Heart left ventricle (tissue), 16 donors: ENCODE data around the gene UQCC5. TPM values are rescaled to one million over a fixed set of nuclear protein-coding genes. Genes with fewer than 3 reads are reported as not detected.

Experiments
- ATAC-seq, 4 donors: fragments of 200-7000 bp; cut with Tn5 transposase; one replicate each; pipeline ENCODE4 v1.9.1; 2020 to 2022; ENCODE audit warnings: moderate library complexity in 4 of 4, mild to moderate bottlenecking in 3 of 4, moderate number of reproducible peaks in 1 of 4
- DNase-seq, 5 donors: peaks; one replicate each; pipeline ENCODE4 v3.0.0-alpha.2; 2020
- H3K27ac ChIP-seq, 12 donors: fragments of 200-600 bp; sonication (generic) in 4 of 12; one replicate each; pipeline versions ENCODE4 v1.5.0 to v1.8.0; 2016 to 2022; ENCODE audit warnings: mild to moderate bottlenecking in 2 of 12
- H3K27me3 ChIP-seq, 9 donors: fragments of 200-600 bp; sonication (generic) in 2 of 9; one replicate each; pipeline versions ENCODE4 v1.5.1 to v1.8.0; 2016 to 2022; ENCODE audit warnings: mild to moderate bottlenecking in 3 of 9
- H3K36me3 ChIP-seq, 9 donors: fragments of 200-600 bp; sonication (generic) in 2 of 9; one replicate each; pipeline versions ENCODE4 v1.5.0 to v1.8.0; 2018 to 2022; ENCODE audit warnings: mild to moderate bottlenecking in 2 of 9
- H3K4me1 ChIP-seq, 12 donors: fragments of 200-600 bp; sonication (generic) in 4 of 12; one replicate each; pipeline versions ENCODE4 v1.5.0 to v1.8.0; 2016 to 2022; ENCODE audit warnings: mild to moderate bottlenecking in 3 of 12
- H3K4me3 ChIP-seq, 12 donors: fragments of 200-600 bp; sonication (generic) in 4 of 12; one replicate each; pipeline versions ENCODE4 v1.5.0 to v1.8.0; 2017 to 2022; ENCODE audit warnings: mild to moderate bottlenecking in 9 of 12, moderate library complexity in 4 of 12
- H3K9me3 ChIP-seq, 12 donors: fragments of 200-600 bp; sonication (generic) in 4 of 12; one replicate each; pipeline versions ENCODE4 v1.5.0 to v1.8.0; 2016 to 2022; ENCODE audit warnings: mild to moderate bottlenecking in 1 of 12
- POLR2A ChIP-seq, 2 donors: fragments of 450-650 bp; IDR thresholded peaks; one replicate each; pipeline ENCODE4 v1.6.1; 2017; ENCODE audit warnings: antibody characterized with exemption in 2 of 2, mild to moderate bottlenecking in 2 of 2, moderate library complexity in 2 of 2
- WGBS, 4 donors: extraction: QIAGEN DNeasy Blood & Tissue Kit in 2 of 4; methylation state at CpG; one replicate each; pipeline versions ENCODE4 v1.1.5 to v1.1.7; 2013 to 2018; 5-methylcytosine and 5-hydroxymethylcytosine counted together
- intact Hi-C, 10 donors: fragments of 100-400 bp; cut with DNase I; formaldehyde crosslinking; loops; one replicate each; pipeline versions ENCODE4 v1.11.1 to v1.14.2; 2022
- polyA plus RNA-seq, 2 donors: library from polyadenylated mRNA; stranded (reverse); fragments of 200-250 nt; gene quantifications; one replicate each; pipeline ENCODE4 v1.2.3, GENCODE V29; 2013
- total RNA-seq, 9 donors: library from RNA; depleted of rRNA in 2 of 9; stranded (reverse); fragments of >200 nt in 2 of 9; fragmentation: NEBNext Ultra II Directional in 3 of 9; extraction: Animal tissue kit (Norgen Biotek cat#: 25700) in 3 of 9; gene quantifications; one replicate each; pipeline versions ENCODE4 v1.1.0 to v1.2.4, GENCODE V29; 2016 to 2023
- TF ChIP-seq, protein P1 (sequence below), 12 donors: fragments of 200-600 bp; sonication (generic) in 4 of 12; IDR thresholded peaks; one replicate each; pipeline versions ENCODE4 v1.5.0 to v1.8.0; 2018 to 2022; ENCODE audit warnings: antibody characterized with exemption in 12 of 12, mild to moderate bottlenecking in 5 of 12
- donor health status: ischemic (EF 13 %, LVEDD 7.1; RV severe dilation, severe dysfunction).
- donor health status: healthy with polysubstance abuse.
- donor health status: DM: no; HTN: yes; CAD: no.
- donor health status: DM: no; HTN: no; CAD: no.
- donor health status: ischemic (EF 25% LVEDD 6.9; RV normal size, moderate dysfunction).
- donor health status: ischemic (EF 25% LVEDD 5.7; RV mildly dilated, moderate dysfunction).
- donor health status: healthy.
- donor health status: DM: yes; HTN: yes; CAD: no.
- donor health status: ischemic (EF 35%, LVEDD 5.7; RV mildly dilated, moderate dysfunction).
- donor health status: nonischemic (EF 11% LVEDD 7.7; RV severe dilation, severe dysfunction).
- donor health status: DM: yes; HTN: yes; CAD: no.
- donor health status: PGD.
- donor health status: ischemic (EF 29% LVEDD 5.4; RV normal size, mild dysfunction).
- donor health status: nonischemic (EF 23%, LVEDD 6.1; RV moderate dilation, normal function).

UQCC5 gene
- total and polyA plus RNA-seq, 11 donors = 2.0 to 113 (median 59.2) TPM

DNA sequence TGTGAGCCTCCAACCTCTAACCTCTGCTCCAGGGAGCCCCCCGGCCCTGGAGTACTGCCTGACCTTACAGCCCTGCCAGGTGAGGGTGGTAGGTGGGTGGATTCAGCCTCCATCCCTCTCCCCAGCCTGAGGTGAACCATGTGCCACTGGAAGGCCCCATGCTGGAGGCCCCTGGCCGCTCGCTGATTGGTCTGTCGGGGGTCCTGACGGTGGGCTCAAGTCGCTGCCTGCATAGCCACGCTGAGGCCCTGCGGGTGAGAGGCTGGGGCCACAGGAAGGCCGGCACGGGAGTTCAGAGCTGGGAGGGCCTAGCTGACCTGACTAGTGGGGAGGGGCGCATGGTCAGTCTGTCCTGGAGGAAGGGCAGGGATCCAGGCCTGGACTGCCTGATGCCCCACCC is 21.8 kb upstream of the UQCC5 start:
- WGBS, 4 donors = 78 to 89% (median 88%) methylated on average over 1 to 11 of the region's 11 CpGs
- Histone ChIP-seq H3K36me3 (peaks cover 0 to 94% (median 7%) of the 10 kb centered on the region in 9 donors), H3K27me3 (no peaks in the 10 kb centered on the region), H3K9me3 (no peaks in the 10 kb centered on the region), H3K4me1 (peaks cover 0 to 8% (median 0%) of the 10 kb centered on the region in 12 donors), H3K27ac (no peak overlapping the region), H3K4me3 (no peak overlapping the region)
- DNase-seq = no peak
- TF ChIP-seq, protein P1, sequence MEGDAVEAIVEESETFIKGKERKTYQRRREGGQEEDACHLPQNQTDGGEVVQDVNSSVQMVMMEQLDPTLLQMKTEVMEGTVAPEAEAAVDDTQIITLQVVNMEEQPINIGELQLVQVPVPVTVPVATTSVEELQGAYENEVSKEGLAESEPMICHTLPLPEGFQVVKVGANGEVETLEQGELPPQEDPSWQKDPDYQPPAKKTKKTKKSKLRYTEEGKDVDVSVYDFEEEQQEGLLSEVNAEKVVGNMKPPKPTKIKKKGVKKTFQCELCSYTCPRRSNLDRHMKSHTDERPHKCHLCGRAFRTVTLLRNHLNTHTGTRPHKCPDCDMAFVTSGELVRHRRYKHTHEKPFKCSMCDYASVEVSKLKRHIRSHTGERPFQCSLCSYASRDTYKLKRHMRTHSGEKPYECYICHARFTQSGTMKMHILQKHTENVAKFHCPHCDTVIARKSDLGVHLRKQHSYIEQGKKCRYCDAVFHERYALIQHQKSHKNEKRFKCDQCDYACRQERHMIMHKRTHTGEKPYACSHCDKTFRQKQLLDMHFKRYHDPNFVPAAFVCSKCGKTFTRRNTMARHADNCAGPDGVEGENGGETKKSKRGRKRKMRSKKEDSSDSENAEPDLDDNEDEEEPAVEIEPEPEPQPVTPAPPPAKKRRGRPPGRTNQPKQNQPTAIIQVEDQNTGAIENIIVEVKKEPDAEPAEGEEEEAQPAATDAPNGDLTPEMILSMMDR (IDR thresholded peaks at IDR 0.05) = no peak
- no peak for TF ChIP-seq POLR2A (IDR thresholded peaks at IDR 0.05)
- intact Hi-C loops = no loop called here
- ATAC-seq = no peak

DNA sequence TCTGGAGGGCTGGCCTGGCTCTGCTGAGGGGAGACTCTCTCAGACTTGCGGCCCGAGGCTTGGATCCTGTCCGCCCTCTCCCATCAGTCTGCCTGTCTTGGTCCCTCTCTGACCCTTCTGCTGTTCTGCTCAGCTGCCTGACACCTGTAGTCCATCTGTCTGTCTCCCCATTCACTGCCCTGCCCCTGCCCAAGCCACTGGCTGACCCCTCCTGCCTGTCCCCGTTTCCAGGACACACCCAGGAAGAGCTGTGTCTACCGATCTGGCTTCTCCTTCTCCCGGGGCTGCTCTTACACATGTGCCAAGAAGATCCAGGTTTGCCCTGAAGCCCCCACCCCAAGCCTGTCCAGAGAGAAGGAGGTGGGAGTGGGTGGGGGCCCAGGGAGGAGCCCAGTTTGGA is 21.2 kb upstream of the UQCC5 start:
- 52 to 74% (median 61%) methylated on average over 6 of the region's 6 CpGs for WGBS, 4 donors
- peaks cover 0 to 94% (median 7%) of the 10 kb centered on the region in 9 donors for H3K36me3 ChIP-seq

DNA sequence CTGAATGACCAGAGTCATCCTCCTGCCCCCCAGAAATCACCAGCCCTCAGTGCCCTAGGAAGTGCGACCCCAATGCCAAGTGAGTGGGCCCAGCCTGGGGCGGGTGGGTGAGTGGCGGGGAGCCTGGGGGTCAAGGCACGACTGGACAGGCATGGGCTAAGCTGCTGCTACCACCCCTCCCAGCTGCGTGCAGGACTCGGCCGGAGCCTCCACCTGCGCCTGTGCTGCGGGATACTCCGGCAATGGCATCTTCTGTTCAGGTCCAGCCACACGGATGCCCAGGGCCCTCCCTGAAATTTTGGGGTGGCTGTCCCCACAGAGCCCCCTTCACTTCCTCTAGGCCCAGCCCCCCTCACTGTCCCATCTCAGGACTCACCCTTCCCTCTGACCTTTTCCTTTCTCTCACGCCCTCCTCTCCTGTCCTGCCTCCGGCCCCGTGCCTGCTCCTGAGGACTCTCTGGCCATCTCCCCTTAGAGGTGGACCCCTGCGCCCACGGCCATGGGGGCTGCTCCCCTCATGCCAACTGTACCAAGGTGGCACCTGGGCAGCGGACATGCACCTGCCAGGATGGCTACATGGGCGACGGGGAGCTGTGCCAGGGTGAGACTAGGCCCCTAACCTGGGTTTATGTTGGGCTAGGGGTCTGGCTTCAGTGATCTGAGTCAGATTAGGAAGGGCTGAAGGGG is 19.8 kb upstream of the UQCC5 start:
- H3K27me3 ChIP-seq = no peaks in the 10 kb centered on the region
- H3K9me3 ChIP-seq = no peaks in the 10 kb centered on the region
- no peak for ATAC-seq
- intact Hi-C loops = no loop called here
- TF ChIP-seq, protein P1 (IDR thresholded peaks at IDR 0.05) = no peak
- TF ChIP-seq POLR2A (IDR thresholded peaks at IDR 0.05) = no peak
- peaks cover 0 to 8% (median 0%) of the 10 kb centered on the region in 12 donors for H3K4me1 ChIP-seq
- DNase-seq = no peak
- no peak overlapping the region for H3K4me3 ChIP-seq
- H3K27ac ChIP-seq = no peak overlapping the region
- WGBS, 4 donors = 93 to 97% (median 96%) methylated on average over 11 to 19 of the region's 19 CpGs
- peaks cover 0 to 94% (median 14%) of the 10 kb centered on the region in 9 donors for H3K36me3 ChIP-seq

More for the DNA sequence above, 21.2 kb upstream of the UQCC5 start:
- Histone ChIP-seq H3K9me3 (no peaks in the 10 kb centered on the region), H3K4me1 (peaks cover 0 to 8% (median 0%) of the 10 kb centered on the region in 12 donors), H3K4me3 (no peak overlapping the region), H3K27ac (no peak overlapping the region), H3K27me3 (no peaks in the 10 kb centered on the region)
- intact Hi-C loops = no loop called here
- ATAC-seq (no peak), DNase-seq (no peak)
- TF ChIP-seq, protein P1 (IDR thresholded peaks at IDR 0.05) = no peak
- no peak for TF ChIP-seq POLR2A (IDR thresholded peaks at IDR 0.05)

DNA sequence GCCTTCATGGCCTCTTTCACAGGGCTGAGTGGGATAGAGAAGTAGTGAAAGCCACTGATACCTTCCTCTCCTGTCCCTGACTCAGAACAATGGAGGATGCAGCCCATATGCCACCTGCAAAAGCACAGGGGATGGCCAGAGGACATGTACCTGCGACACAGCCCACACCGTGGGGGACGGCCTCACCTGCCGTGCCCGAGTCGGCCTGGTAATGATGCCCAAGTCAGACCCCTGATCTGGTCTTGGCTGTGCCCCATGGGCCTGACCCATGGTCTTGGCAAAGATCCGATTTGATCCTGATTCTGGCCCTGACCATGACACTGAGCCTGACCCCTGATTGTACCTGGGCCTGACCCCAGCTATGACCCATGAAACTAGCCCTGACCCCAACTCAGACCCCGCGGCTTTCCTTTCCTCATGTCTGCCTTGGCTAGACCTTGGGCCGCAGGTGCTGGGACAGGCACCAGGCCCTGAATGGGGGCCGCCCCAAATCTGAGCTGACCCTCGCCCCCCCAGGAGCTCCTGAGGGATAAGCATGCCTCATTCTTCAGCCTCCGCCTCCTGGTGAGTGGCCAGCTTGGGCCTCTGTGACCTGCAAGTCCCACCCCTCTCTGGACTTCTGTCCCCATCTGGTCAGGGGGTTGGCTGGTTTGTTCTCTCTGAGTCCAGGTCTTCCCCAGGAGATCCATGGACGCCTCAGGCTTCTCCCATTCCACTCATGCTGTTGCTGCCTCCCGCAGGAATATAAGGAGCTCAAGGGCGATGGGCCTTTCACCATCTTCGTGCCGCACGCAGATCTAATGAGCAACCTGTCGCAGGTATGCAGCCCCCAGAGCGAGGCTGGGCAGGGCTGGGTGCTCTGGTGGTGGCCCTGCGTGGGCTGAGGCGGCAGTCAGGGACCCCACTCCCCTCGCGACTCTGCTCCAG is 18.3 kb upstream of the UQCC5 start:
- Histone ChIP-seq H3K9me3 (no peaks in the 10 kb centered on the region), H3K4me1 (peaks cover 0 to 8% (median 0%) of the 10 kb centered on the region in 12 donors), H3K36me3 (peaks cover 0 to 94% (median 14%) of the 10 kb centered on the region in 9 donors), H3K4me3 (peak overlapping the region in 7 of 12 donors; percentile 10 to 30 (median 26)), H3K27ac (no peak overlapping the region), H3K27me3 (no peaks in the 10 kb centered on the region)
- TF ChIP-seq, protein P1 (IDR thresholded peaks at IDR 0.05) = no peak
- TF ChIP-seq POLR2A (IDR thresholded peaks at IDR 0.05) = no peak
- intact Hi-C loops = no loop called here
- 86 to 94% (median 89%) methylated on average over 21 to 25 of the region's 25 CpGs for WGBS, 4 donors
- DNase-seq (no peak), ATAC-seq (no peak)
